ENCODE results near the gene FAM240A.

DNA sequence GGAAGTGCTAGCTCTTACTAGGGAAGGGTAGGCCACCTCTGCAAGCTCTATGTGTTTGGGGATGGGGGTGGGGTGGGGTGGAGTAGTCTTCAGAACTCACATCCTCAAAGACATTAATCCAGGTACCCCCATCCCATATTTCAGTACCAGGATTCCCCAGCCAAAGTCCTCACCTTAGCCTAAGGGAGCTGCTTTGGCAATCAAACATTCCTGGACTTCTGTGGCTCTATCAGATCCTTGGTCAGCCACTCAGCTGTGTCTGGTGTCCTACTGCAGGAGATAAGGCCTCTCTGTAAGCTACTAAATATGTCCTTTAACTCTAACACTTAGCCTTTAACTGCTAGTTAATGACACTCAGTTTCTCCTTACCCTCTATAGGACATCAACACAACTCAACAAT is 26.9 kb downstream of the FAM240A start:
- TF ChIP-seq, protein P1, sequence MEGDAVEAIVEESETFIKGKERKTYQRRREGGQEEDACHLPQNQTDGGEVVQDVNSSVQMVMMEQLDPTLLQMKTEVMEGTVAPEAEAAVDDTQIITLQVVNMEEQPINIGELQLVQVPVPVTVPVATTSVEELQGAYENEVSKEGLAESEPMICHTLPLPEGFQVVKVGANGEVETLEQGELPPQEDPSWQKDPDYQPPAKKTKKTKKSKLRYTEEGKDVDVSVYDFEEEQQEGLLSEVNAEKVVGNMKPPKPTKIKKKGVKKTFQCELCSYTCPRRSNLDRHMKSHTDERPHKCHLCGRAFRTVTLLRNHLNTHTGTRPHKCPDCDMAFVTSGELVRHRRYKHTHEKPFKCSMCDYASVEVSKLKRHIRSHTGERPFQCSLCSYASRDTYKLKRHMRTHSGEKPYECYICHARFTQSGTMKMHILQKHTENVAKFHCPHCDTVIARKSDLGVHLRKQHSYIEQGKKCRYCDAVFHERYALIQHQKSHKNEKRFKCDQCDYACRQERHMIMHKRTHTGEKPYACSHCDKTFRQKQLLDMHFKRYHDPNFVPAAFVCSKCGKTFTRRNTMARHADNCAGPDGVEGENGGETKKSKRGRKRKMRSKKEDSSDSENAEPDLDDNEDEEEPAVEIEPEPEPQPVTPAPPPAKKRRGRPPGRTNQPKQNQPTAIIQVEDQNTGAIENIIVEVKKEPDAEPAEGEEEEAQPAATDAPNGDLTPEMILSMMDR (conservative IDR thresholded peaks at IDR 0.05), result no peak
- no peak for TF ChIP-seq EZH2 (IDR thresholded peaks at IDR 0.05; ENCODE audit: low read depth)
